HepG2 (cell line): Measurements from ENCODE around the gene EOMES. TPM values are rescaled to one million over a fixed set of nuclear protein-coding genes. Genes with fewer than 3 reads are reported as not detected.

ENCODE experiments used
- ELK4 ChIP-seq: sonication (generic); formaldehyde crosslinking; IDR thresholded peaks from 2 replicates; pipeline ENCODE4 v1.9.0; 2021; ENCODE audit warnings: missing genetic modification reagents, borderline replicate concordance
- ESRRA ChIP-seq: sonication (generic); formaldehyde crosslinking; IDR thresholded peaks from 2 replicates; pipeline ENCODE4 v1.5.1; 2020; ENCODE audit warnings: mild to moderate bottlenecking, low read depth, missing genetic modification reagents
- HOXA9 ChIP-seq: sonication (generic); formaldehyde crosslinking; IDR thresholded peaks from 2 replicates; pipeline ENCODE4 v1.8.1; 2022; ENCODE audit warnings: missing genetic modification reagents, mild to moderate bottlenecking, moderate library complexity, borderline replicate concordance
- LCORL ChIP-seq, 2 experiments: fragments of 450-650 bp in 1 of 2; sonication (generic) in 1 of 2; formaldehyde crosslinking in 1 of 2; IDR thresholded peaks; 2 replicates each; pipeline versions ENCODE4 v1.5.0 to v1.6.1; 2017 to 2020; ENCODE audit warnings: antibody characterized with exemption in 1 of 2, missing genetic modification reagents in 1 of 2
- MED8 ChIP-seq: sonication (generic); formaldehyde crosslinking; IDR thresholded peaks from 2 replicates; pipeline ENCODE4 v1.8.1; 2023; ENCODE audit warnings: mild to moderate bottlenecking, missing genetic modification reagents; ENCODE audit not compliant: insufficient replicate concordance
- MTA3 ChIP-seq: sonication (generic); formaldehyde crosslinking; IDR thresholded peaks from 2 replicates; pipeline ENCODE4 v1.4.0; 2020; ENCODE audit warnings: missing genetic modification reagents
- NCOA1 ChIP-seq: sonication (generic); formaldehyde crosslinking; IDR thresholded peaks from 2 replicates; pipeline ENCODE4 v1.9.0; 2021; ENCODE audit warnings: missing genetic modification reagents
- NFAT5 ChIP-seq: sonication (generic); formaldehyde crosslinking; IDR thresholded peaks from 2 replicates; pipeline ENCODE4 v1.4.0; 2020; ENCODE audit warnings: missing genetic modification reagents
- PAWR ChIP-seq: sonication (generic); formaldehyde crosslinking; IDR thresholded peaks from 2 replicates; pipeline ENCODE4 v1.4.0; 2020; ENCODE audit warnings: missing genetic modification reagents, mild to moderate bottlenecking, borderline replicate concordance
- RAD21 ChIP-seq: fragments of 450-650 bp; formaldehyde crosslinking; IDR thresholded peaks from 2 replicates; pipeline ENCODE4 v1.5.0; 2020; ENCODE audit warnings: mild to moderate bottlenecking
- SOX5 ChIP-seq: IDR thresholded peaks from 2 replicates; pipeline ENCODE4 v1.6.1; 2016; ENCODE audit warnings: borderline replicate concordance
- ZBTB33 ChIP-seq: sonication (generic); formaldehyde crosslinking; IDR thresholded peaks from 2 replicates; pipeline ENCODE4 v1.4.0; 2020; ENCODE audit warnings: missing genetic modification reagents
- ZNF143 ChIP-seq: sonication (generic); formaldehyde crosslinking; IDR thresholded peaks from 2 replicates; pipeline ENCODE4 v1.4.0; 2020; ENCODE audit warnings: missing genetic modification reagents
- ZSCAN22 ChIP-seq: sonication (generic); formaldehyde crosslinking; IDR thresholded peaks from 2 replicates; pipeline ENCODE4 v1.4.0; 2020; ENCODE audit warnings: mild to moderate bottlenecking, missing genetic modification reagents
- polyA plus RNA-seq, 8 experiments: library from polyadenylated mRNA; depleted of rRNA in 3 of 8; stranded (reverse) in 7 of 8; unstranded in 1 of 8; fragments of >200 nt; fragmentation: Illumina TruSeq in 4 of 8; extraction: Trizol in 4 of 8; gene quantifications; 2 replicates each; pipeline versions ENCODE4 v1.2.1 to v1.2.3, GENCODE V29; 2011 to 2016; ENCODE audit warnings: low read depth in 4 of 8, missing spikeins in 1 of 8, mixed read lengths in 1 of 8; ENCODE audit not compliant: insufficient read depth in 1 of 8
- total RNA-seq, 5 experiments: library from RNA; depleted of rRNA; stranded (reverse); fragments of >200 nt; fragmentation: Illumina TruSeq; extraction: Trizol; gene quantifications; 2 replicates each; pipeline ENCODE4 v1.2.3, GENCODE V29; 2016; ENCODE audit warnings: low read depth in 1 of 5
- TF ChIP-seq, protein P1 (sequence below): IDR thresholded peaks from 2 replicates; pipeline ENCODE4 v1.6.1; 2016
- TF ChIP-seq, protein P2 (sequence below): IDR thresholded peaks from 2 replicates; pipeline ENCODE4 v1.6.1; 2016; ENCODE audit warnings: missing compliant biosample characterization, missing genetic modification reagents, borderline replicate concordance

The EOMES gene
- total and polyA plus RNA-seq, 2 of the 13 experiments (the other 11 are each of a cell fraction or from before 2014, with no cell fraction given) = 0.11 to 0.12 TPM

- no peak for TF ChIP-seq ZNF143 (CRISPR knock-in tag)
- no peak for TF ChIP-seq LCORL (IDR thresholded peaks at IDR 0.05)
- no peak for TF ChIP-seq LCORL (CRISPR knock-in tag; IDR thresholded peaks at IDR 0.05)
- TF ChIP-seq ZBTB33 (CRISPR knock-in tag) = peak; percentile 52; the same call in 1 of the 2 replicates
- TF ChIP-seq ESRRA (CRISPR knock-in tag) = no peak
- no peak for TF ChIP-seq ZSCAN22
- no peak for TF ChIP-seq HOXA9
- no peak for TF ChIP-seq MED8 (CRISPR knock-in tag)
- TF ChIP-seq PAWR (CRISPR knock-in tag) = no peak
- TF ChIP-seq SOX5 (CRISPR knock-in tag) = no peak
- TF ChIP-seq, protein P1, sequence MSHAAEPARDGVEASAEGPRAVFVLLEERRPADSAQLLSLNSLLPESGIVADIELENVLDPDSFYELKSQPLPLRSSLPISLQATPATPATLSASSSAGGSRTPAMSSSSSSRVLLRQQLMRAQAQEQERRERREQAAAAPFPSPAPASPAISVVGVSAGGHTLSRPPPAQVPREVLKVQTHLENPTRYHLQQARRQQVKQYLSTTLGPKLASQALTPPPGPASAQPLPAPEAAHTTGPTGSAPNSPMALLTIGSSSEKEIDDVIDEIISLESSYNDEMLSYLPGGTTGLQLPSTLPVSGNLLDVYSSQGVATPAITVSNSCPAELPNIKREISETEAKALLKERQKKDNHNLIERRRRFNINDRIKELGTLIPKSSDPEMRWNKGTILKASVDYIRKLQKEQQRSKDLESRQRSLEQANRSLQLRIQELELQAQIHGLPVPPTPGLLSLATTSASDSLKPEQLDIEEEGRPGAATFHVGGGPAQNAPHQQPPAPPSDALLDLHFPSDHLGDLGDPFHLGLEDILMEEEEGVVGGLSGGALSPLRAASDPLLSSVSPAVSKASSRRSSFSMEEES (CRISPR knock-in tag) = no peak
- TF ChIP-seq, protein P2, sequence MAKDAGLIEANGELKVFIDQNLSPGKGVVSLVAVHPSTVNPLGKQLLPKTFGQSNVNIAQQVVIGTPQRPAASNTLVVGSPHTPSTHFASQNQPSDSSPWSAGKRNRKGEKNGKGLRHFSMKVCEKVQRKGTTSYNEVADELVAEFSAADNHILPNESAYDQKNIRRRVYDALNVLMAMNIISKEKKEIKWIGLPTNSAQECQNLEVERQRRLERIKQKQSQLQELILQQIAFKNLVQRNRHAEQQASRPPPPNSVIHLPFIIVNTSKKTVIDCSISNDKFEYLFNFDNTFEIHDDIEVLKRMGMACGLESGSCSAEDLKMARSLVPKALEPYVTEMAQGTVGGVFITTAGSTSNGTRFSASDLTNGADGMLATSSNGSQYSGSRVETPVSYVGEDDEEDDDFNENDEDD (CRISPR knock-in tag) = peak; percentile 45; the same call in 1 of the 2 replicates
- no peak for TF ChIP-seq ELK4 (CRISPR knock-in tag)
- TF ChIP-seq NCOA1 (CRISPR knock-in tag) = no peak
- peak; percentile 76 for TF ChIP-seq RAD21 (CRISPR knock-in tag)
- TF ChIP-seq NFAT5 = no peak
- no peak for TF ChIP-seq MTA3 (CRISPR knock-in tag)
Observed at GRCh38 chr3:27721717-27722564, at the start of gene EOMES (continued).
